OCI-LY3 (cell line): ENCODE measurements around the gene IMPACT.

ENCODE experiments used
- H2AFZ ChIP-seq: fragments of 200-600, 300-600 bp; shearing (Covaris generic); 2 replicates; pipeline ENCODE4 v1.6.0; 2014; ENCODE audit warnings: antibody characterized with exemption, low read depth, low read length
- H3K27ac ChIP-seq: fragments of 200-600, 300-600 bp; sonication (generic); 2 replicates; pipeline ENCODE4 v1.5.1; 2014; ENCODE audit warnings: mild to moderate bottlenecking, low read length, moderate library complexity, mixed read lengths
- H3K27me3 ChIP-seq: fragments of 200-600, 300-600 bp; sonication (generic); 2 replicates; pipeline ENCODE4 v1.6.1; 2014; ENCODE audit warnings: low read depth, low read length, mixed read lengths
- H3K36me3 ChIP-seq: fragments of 200-600, 300-600 bp; sonication (generic); replicated peaks from 2 replicates; pipeline ENCODE3; 2014; ENCODE audit warnings: low read depth, low read length, mixed read lengths
- H3K4me1 ChIP-seq: fragments of 300-600, 200-600 bp; sonication (generic); 2 replicates; pipeline ENCODE4 v1.6.1; 2014; ENCODE audit warnings: low read length, mixed read lengths
- H3K4me2 ChIP-seq: fragments of 200-600, 300-600 bp; sonication (generic); 2 replicates; pipeline ENCODE4 v1.6.1; 2014; ENCODE audit warnings: low read length, mixed read lengths
- H3K4me3 ChIP-seq: fragments of 300-600, 200-600 bp; sonication (generic); 2 replicates; pipeline ENCODE4 v1.5.1; 2014; ENCODE audit warnings: antibody characterized with exemption, mild to moderate bottlenecking, low read length, moderate library complexity
- H3K79me2 ChIP-seq: fragments of 300-600, 200-600 bp; shearing (Covaris generic); 2 replicates; pipeline ENCODE4 v1.6.1; 2014; ENCODE audit warnings: mild to moderate bottlenecking, low read length, mixed read lengths
- H3K9ac ChIP-seq: fragments of 300-600, 200-600 bp; shearing (Covaris generic); 2 replicates; pipeline ENCODE4 v1.6.0; 2014; ENCODE audit warnings: mild to moderate bottlenecking, low read length, moderate library complexity
- H3K9me3 ChIP-seq: fragments of 200-600, 300-600 bp; shearing (Covaris generic); 2 replicates; pipeline ENCODE4 v1.6.1; 2014; ENCODE audit warnings: low read length, mixed read lengths; ENCODE audit not compliant: insufficient read depth
- H4K20me1 ChIP-seq: fragments of 200-600, 300-600 bp; sonication (generic); 2 replicates; pipeline ENCODE4 v1.6.1; 2016; ENCODE audit warnings: low read length, mixed read lengths; ENCODE audit not compliant: insufficient read depth
- EZH2phosphoT487 ChIP-seq: fragments of 200-600 bp; shearing (Covaris generic); IDR thresholded peaks from 2 replicates; pipeline ENCODE4 v1.6.1; 2018; ENCODE audit warnings: antibody characterized with exemption, mixed run types, low read depth
- TF ChIP-seq, protein P1 (sequence below): fragments of 200-600, 300-600 bp; sonication (generic); IDR thresholded peaks from 2 replicates; pipeline ENCODE4 v1.5.1; 2014; ENCODE audit warnings: antibody characterized with exemption, low read length, low read depth

Gene IMPACT

DNA sequence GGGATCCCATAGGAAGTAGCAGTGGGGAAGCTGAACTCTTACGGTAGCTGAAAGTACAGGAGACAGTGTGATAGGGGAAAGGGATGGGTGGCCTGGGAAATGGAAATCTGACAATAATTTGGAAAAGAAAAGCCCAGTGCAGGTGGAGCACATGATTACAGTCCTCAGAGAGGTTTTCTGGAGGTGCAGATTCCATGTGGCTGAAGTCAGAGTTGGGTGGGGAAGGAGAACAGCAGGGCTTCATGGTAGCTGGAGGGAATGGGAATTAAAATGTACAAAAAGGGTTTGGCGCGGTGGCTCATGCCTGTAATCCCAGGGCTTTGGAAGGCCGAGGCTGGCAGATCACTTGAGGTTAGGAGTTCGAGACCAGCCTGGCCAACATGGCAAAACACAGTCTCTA is 46.1 kb downstream of the IMPACT start:
- no peak overlapping the region for H3K27ac ChIP-seq
- H4K20me1 ChIP-seq: no peaks in the 10 kb centered on the region
- H3K4me1 ChIP-seq: peaks cover 3% of the 10 kb centered on the region; the same call in 1 of the 2 replicates
- no peak overlapping the region for H3K9ac ChIP-seq
- no peaks in the 10 kb centered on the region for H3K79me2 ChIP-seq
- H3K4me3 ChIP-seq: no peak overlapping the region
- no peak overlapping the region for H2AFZ ChIP-seq
- no peaks in the 10 kb centered on the region for H3K27me3 ChIP-seq
- H3K4me2 ChIP-seq: no peak overlapping the region
- H3K9me3 ChIP-seq: no peaks in the 10 kb centered on the region
- TF ChIP-seq EZH2phosphoT487: no peak
- TF ChIP-seq, protein P1, sequence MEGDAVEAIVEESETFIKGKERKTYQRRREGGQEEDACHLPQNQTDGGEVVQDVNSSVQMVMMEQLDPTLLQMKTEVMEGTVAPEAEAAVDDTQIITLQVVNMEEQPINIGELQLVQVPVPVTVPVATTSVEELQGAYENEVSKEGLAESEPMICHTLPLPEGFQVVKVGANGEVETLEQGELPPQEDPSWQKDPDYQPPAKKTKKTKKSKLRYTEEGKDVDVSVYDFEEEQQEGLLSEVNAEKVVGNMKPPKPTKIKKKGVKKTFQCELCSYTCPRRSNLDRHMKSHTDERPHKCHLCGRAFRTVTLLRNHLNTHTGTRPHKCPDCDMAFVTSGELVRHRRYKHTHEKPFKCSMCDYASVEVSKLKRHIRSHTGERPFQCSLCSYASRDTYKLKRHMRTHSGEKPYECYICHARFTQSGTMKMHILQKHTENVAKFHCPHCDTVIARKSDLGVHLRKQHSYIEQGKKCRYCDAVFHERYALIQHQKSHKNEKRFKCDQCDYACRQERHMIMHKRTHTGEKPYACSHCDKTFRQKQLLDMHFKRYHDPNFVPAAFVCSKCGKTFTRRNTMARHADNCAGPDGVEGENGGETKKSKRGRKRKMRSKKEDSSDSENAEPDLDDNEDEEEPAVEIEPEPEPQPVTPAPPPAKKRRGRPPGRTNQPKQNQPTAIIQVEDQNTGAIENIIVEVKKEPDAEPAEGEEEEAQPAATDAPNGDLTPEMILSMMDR: no peak
- H3K36me3 ChIP-seq: no peaks in the 10 kb centered on the region

- Histone ChIP-seq H4K20me1 (no peaks in the 10 kb centered on the region), H3K4me2 (no peak overlapping the region), H3K4me1 (no peaks in the 10 kb centered on the region), H3K27ac (no peak overlapping the region), H3K36me3 (no peaks in the 10 kb centered on the region), H3K9ac (no peak overlapping the region), H2AFZ (no peak overlapping the region), H3K79me2 (no peaks in the 10 kb centered on the region), H3K27me3 (no peaks in the 10 kb centered on the region), H3K4me3 (no peak overlapping the region), H3K9me3 (no peaks in the 10 kb centered on the region)
- TF ChIP-seq, protein P1: no peak
- TF ChIP-seq EZH2phosphoT487: no peak
Measured at GRCh38 chr18:24474406-24474805, 47.9 kb downstream of the IMPACT start.

DNA sequence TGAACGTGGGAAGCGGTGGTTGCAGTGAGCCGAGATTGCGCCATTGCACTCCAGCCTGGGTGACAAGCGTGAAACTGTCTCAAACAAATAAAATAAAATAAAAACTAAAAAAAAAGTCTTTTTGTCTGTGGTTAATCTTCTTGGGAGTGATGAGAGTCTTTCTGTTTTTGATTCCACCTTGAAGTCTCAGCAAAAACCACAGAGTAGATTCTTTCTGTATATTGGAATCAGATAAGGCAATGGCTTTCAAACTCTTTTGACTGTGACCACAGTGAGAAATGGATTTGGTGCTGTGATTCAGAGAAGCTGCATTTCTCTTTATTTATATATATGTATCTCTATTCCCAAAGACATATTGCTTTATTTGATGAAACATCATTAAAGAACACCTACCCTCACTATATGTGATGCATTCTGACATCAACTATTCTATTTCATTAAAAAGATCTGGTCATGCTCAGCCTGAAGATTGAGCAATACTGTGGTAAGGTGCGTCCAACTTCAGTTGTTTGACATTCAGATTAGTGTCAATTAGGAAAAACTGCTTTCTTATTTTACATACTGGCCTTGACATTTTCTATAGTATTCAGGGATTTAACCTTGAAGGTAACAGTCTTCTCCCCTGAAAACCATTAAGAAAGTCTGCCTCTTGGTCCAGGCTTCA is 49.6 kb downstream of the IMPACT start:
- Histone ChIP-seq H3K27me3 (no peaks in the 10 kb centered on the region), H4K20me1 (no peaks in the 10 kb centered on the region), H3K79me2 (no peaks in the 10 kb centered on the region), H3K4me1 (no peaks in the 10 kb centered on the region), H3K4me3 (no peak overlapping the region), H3K9ac (no peak overlapping the region), H3K4me2 (no peak overlapping the region), H2AFZ (no peak overlapping the region), H3K9me3 (no peaks in the 10 kb centered on the region), H3K27ac (no peak overlapping the region), H3K36me3 (peaks cover 3% of the 10 kb centered on the region)
- TF ChIP-seq EZH2phosphoT487: no peak
- TF ChIP-seq, protein P1: no peak

- Histone ChIP-seq H3K36me3 (peaks cover 3% of the 10 kb centered on the region), H3K79me2 (no peaks in the 10 kb centered on the region), H3K27me3 (no peaks in the 10 kb centered on the region), H2AFZ (no peak overlapping the region), H3K9me3 (no peaks in the 10 kb centered on the region), H3K4me1 (0 out of 2 replicates have a peak, but pooled peaks cover under 1% of the 10 kb centered on the region), H3K4me3 (no peak overlapping the region), H4K20me1 (no peaks in the 10 kb centered on the region), H3K27ac (no peak overlapping the region), H3K4me2 (no peak overlapping the region), H3K9ac (no peak overlapping the region)
- TF ChIP-seq, protein P1: no peak
- TF ChIP-seq EZH2phosphoT487: no peak
Measured at GRCh38 chr18:24479371-24479770, 52.9 kb downstream of the IMPACT start.
